ENCODE data around the gene TACO1. TPM values are rescaled to one million over a fixed set of nuclear protein-coding genes. Genes with fewer than 3 reads are reported as not detected.

TACO1 gene
- total and polyA plus RNA-seq, 2 of the 4 experiments (the other 2 are of a cell fraction), result 6.5 to 28.8 TPM

DNA sequence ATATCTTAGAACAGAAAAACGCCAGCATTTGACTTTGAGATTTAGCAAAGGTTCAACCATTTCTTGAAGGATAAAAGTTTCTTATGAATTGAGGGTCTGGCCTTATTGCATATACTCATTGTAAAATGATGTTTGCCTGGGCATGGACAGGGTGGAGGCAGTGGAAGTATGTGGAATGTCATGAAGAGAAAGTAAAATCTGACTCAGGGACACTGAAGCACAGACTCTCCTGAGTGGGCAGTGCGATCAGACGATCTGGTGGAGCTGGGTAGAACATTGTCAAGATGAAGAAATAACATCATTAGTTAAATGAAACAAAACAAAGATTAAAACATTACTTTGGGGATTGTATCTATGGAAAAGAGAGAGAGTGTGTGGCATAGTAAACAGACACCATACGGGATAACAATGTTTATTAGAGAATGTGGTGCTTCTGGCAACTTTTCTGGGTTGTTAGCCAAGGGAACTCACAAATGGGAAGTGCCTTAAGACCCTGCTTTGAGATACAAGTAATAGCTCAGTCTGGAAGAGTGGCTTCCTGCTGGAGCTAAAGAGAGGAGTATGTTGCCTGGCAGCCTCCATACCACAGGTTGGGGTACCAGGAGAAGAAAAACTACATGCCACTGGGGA lies 26.0 kb downstream of the TACO1 start (continued):
- TF ChIP-seq CEBPB (IDR thresholded peaks at IDR 0.05; ENCODE audit: low read depth, low read length), result no peak

DNA sequence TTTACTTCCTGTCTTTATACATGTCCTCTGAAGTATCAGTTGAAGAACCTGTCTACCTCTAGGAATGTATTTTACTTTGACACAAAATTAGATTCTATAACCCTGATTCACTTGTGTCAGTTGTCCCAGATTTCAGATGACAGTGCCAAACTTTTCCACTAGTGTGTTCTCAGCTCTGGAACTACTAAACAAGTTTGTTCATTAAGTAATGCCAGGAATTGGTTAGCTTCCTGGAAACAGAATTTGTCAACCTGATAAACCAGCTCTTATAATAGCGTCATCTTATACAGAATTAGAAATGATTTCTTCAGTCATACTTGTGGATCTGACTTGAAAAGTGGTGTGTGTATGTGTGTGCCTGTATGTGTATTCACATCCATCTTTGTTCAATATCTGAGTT lies 28.9 kb downstream of the TACO1 start:
- no peak overlapping the region for H4K8ac ChIP-seq (ENCODE audit: low read depth in 2 of 2, low read length in 2 of 2)
- H3K14ac ChIP-seq (replicated peaks; ENCODE audit: low read depth, low read length), result no peak overlapping the region
- H3K27me3 ChIP-seq (ENCODE audit: control insufficient read depth, insufficient read depth, low read length), result no peaks in the 10 kb centered on the region
- H3K9me1 ChIP-seq (ENCODE audit: insufficient read depth, low read length), result 0 out of 2 replicates have a peak, but pooled peaks cover 7% of the 10 kb centered on the region
- no peak overlapping the region for H3K4me3 ChIP-seq (ENCODE audit: insufficient read depth, low read depth, low read length)
- H2BK5ac ChIP-seq (ENCODE audit: low read depth, low read length, poor library complexity, severe bottlenecking), result no peak overlapping the region
- ATAC-seq (ENCODE audit: low read depth) (no peak), DNase-seq (no peak)
- H2AK9ac ChIP-seq (replicated peaks; ENCODE audit: low read depth, low read length, poor library complexity), result no peak overlapping the region
- no peak overlapping the region for H4K91ac ChIP-seq (ENCODE audit: insufficient read depth, low read depth, low read length)
- H3K4me2 ChIP-seq (ENCODE audit: low read depth, low read length), result no peak overlapping the region
- in situ Hi-C loops (cut with MboI; ENCODE audit: low sequenced_read_pairs), result no loop called here
- no peak overlapping the region for H2AFZ ChIP-seq (replicated peaks; ENCODE audit: low read length, poor library complexity)
- H4K5ac ChIP-seq (ENCODE audit: low read depth, low read length), result no peak overlapping the region
- H2BK15ac ChIP-seq (ENCODE audit: low read depth, low read length), result no peak overlapping the region
- CTCF ChIA-PET, result no interaction called here
- H2BK120ac ChIP-seq (ENCODE audit: low read depth, low read length), result no peak overlapping the region
- no peaks in the 10 kb centered on the region for H3K9me3 ChIP-seq (ENCODE audit: control insufficient read depth, insufficient read depth, low read length)
- no peak overlapping the region for H2AK5ac ChIP-seq (ENCODE audit: low read depth, low read length)
- no peak overlapping the region for H3K18ac ChIP-seq (ENCODE audit: low read depth, low read length)
- H3K36me3 ChIP-seq (ENCODE audit: control insufficient read depth, insufficient read depth, low read length), result peaks cover 8% of the 10 kb centered on the region
- H3K23ac ChIP-seq (ENCODE audit: low read depth, low read length), result no peak overlapping the region
- no peak overlapping the region for H3K9ac ChIP-seq (ENCODE audit: low read depth, low read length)
- H2BK20ac ChIP-seq (ENCODE audit: low read depth, low read length), result no peak overlapping the region
- POLR2A ChIA-PET (ENCODE audit: unreplicated experiment), result no interaction called here
- WGBS, 2 experiments (ENCODE audit: extremely low coverage in 2 of 2, insufficient read length in 1 of 2), result no CpG with 5 or more reads among the region's 1 CpG
- H3K4me1 ChIP-seq (ENCODE audit: control insufficient read depth, insufficient read depth, low read length), result peaks cover 5% of the 10 kb centered on the region
- no peak overlapping the region for H3K56ac ChIP-seq (ENCODE audit: extremely low read depth, insufficient read depth, low read length)
- peaks cover 10% of the 10 kb centered on the region; the same call in 1 of the 2 replicates for H4K20me1 ChIP-seq (ENCODE audit: insufficient read depth, low read length)
- H3K27ac ChIP-seq (ENCODE audit: insufficient read depth, low read length), result no peak overlapping the region
- dilution Hi-C loops (cut with HindIII; ENCODE audit: low sequenced_read_pairs, unreplicated experiment), result no loop called here
- no peak overlapping the region for H3K4ac ChIP-seq (ENCODE audit: low read depth, low read length)
- intact Hi-C loops (cut with micrococcal nuclease), result loop anchor here (2.0 to 5.0 kb wide), 2 partner anchors 13 to 48 kb away; no protein-coding TSS in a partner anchor
- H3K79me1 ChIP-seq (ENCODE audit: low read depth in 1 of 2, low read length in 2 of 2), result peaks cover 26 to 75% of the 10 kb centered on the region in 2 experiments
- no TSS peak for BruUV-seq (replicated peaks)
- TF ChIP-seq BHLHE40 (IDR thresholded peaks at IDR 0.05; ENCODE audit: low read depth, low read length) (no peak), FOS (IDR thresholded peaks at IDR 0.05; ENCODE audit: low read depth, low read length) (no peak), RAD21 (IDR thresholded peaks at IDR 0.05; ENCODE audit: low read length) (no peak), ELK1 (IDR thresholded peaks at IDR 0.05; ENCODE audit: borderline replicate concordance, low read depth, low read length) (no peak), USF2 (IDR thresholded peaks at IDR 0.05; ENCODE audit: low read depth, low read length) (no peak), MXI1 (IDR thresholded peaks at IDR 0.05; ENCODE audit: borderline replicate concordance, low read depth, low read length) (no peak), SMC3 (IDR thresholded peaks at IDR 0.05; ENCODE audit: low read depth, low read length) (no peak), MAFK (IDR thresholded peaks at IDR 0.05; ENCODE audit: low read depth, low read length) (no peak), CEBPB (IDR thresholded peaks at IDR 0.05; ENCODE audit: low read depth, low read length) (no peak), POLR2A (IDR thresholded peaks at IDR 0.05; ENCODE audit: low read depth, low read length) (no peak), MAZ (IDR thresholded peaks at IDR 0.05; ENCODE audit: borderline replicate concordance, low read depth, low read length) (no peak), CHD1 (IDR thresholded peaks at IDR 0.05; ENCODE audit: low read depth, low read length) (no peak), NFE2L2 (IDR thresholded peaks at IDR 0.05; ENCODE audit: low read depth, low read length) (no peak)
- TF ChIP-seq, protein P1, sequence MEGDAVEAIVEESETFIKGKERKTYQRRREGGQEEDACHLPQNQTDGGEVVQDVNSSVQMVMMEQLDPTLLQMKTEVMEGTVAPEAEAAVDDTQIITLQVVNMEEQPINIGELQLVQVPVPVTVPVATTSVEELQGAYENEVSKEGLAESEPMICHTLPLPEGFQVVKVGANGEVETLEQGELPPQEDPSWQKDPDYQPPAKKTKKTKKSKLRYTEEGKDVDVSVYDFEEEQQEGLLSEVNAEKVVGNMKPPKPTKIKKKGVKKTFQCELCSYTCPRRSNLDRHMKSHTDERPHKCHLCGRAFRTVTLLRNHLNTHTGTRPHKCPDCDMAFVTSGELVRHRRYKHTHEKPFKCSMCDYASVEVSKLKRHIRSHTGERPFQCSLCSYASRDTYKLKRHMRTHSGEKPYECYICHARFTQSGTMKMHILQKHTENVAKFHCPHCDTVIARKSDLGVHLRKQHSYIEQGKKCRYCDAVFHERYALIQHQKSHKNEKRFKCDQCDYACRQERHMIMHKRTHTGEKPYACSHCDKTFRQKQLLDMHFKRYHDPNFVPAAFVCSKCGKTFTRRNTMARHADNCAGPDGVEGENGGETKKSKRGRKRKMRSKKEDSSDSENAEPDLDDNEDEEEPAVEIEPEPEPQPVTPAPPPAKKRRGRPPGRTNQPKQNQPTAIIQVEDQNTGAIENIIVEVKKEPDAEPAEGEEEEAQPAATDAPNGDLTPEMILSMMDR (conservative IDR thresholded peaks at IDR 0.05; ENCODE audit: low read depth, low read length), result no peak
